HL-60 (cell line): Measurements from ENCODE around the gene TTC9C.
"Not testable (repeated sequence)": the region's sequence is repeated elsewhere in the genome, so short reads cannot be mapped to it uniquely, and the experiment has no call there.

ENCODE experiments used
- DNase-seq, 2 experiments: peaks; one replicate each; pipeline ENCODE4 v3.0.0-alpha.2; 2010 to 2020; ENCODE audit warnings: low read depth in 1 of 2, low spot score in 1 of 2
- H3K27ac ChIP-seq: fragments of 250-450 bp; sonication (Bioruptor Pico); replicated peaks from 2 replicates; pipeline ENCODE4 v1.5.1; 2020; ENCODE audit warnings: mild to moderate bottlenecking, moderate library complexity
- H3K27me3 ChIP-seq: fragments of 250-450 bp; sonication (Bioruptor Pico); 2 replicates; pipeline ENCODE4 v1.5.1; 2021; ENCODE audit warnings: mild to moderate bottlenecking, moderate library complexity; ENCODE audit not compliant: insufficient read depth, poor library complexity, severe bottlenecking
- H3K4me3 ChIP-seq: replicated peaks from 2 replicates; pipeline ENCODE4 v1.5.1; 2011; ENCODE audit warnings: mild to moderate bottlenecking, control low read depth, low read length; ENCODE audit not compliant: insufficient read depth
- GABPA ChIP-seq: IDR thresholded peaks from 2 replicates; pipeline ENCODE4 v1.6.1; 2012; ENCODE audit warnings: low read depth
- POLR2AphosphoS5 ChIP-seq: IDR thresholded peaks from 2 replicates; pipeline ENCODE4 v1.6.1; 2012; ENCODE audit warnings: low read depth
- SPI1 ChIP-seq: IDR thresholded peaks from 2 replicates; pipeline ENCODE4 v1.6.1; 2012; ENCODE audit warnings: low read depth, mild to moderate bottlenecking, borderline replicate concordance
- TF ChIP-seq, protein P1 (sequence below): IDR thresholded peaks from 2 replicates; pipeline ENCODE4 v1.6.1; 2012; ENCODE audit warnings: low read depth; ENCODE audit not compliant: insufficient replicate concordance
- TF ChIP-seq, protein P2 (sequence below): IDR thresholded peaks from one replicate; pipeline ENCODE4 v1.5.1; 2011; ENCODE audit warnings: low read length, control low read depth, inconsistent platforms; ENCODE audit not compliant: insufficient read depth

The TTC9C gene

DNA sequence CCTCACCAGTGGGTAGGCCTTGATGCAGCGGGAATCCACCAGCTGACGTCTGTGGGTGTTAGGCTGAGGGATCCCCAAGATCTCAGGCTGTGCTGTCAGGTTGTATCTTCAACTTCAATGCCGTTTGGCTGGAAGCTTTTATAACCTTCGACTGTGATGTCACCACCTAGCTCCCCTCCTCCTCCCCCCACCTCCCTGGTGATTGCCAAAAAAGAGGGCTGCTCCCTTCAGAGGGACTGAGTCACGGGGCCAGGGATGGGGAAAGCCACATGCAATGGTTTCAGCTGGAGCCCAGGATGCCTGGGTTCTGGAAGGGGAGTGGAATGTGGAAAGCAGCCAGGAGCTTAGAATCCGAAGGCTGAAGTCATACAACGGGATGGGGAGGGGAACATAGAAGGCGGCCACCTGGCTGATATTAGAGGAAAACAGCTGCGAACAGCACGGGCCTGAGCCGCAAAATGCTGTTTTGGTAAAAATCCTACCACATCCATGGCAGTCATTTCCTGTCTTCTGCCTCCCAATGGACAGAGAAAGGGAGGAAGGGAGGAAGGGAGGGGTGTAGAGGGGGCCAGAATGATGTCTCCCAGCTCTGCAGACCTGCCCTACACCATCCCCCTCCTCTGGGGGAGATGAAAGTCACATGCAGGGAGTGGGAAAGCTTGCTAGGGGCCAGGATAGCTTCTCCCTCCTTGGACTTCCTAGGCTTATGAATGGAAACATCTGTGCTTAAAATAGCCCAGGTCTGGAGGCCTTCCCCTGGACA lies 38.7 kb upstream of the TTC9C start, which contains the start of gene LRRN4CL:
TSS of gene LRRN4CL (minus strand) at position 110 of the 763 bp plus-strand sequence. CDS start 1,022 bp downstream, outside the sequence.
- DNase-seq, result no peak
- no peak within 1 kb of the TSS for H3K4me3 ChIP-seq
- TF ChIP-seq, protein P1, sequence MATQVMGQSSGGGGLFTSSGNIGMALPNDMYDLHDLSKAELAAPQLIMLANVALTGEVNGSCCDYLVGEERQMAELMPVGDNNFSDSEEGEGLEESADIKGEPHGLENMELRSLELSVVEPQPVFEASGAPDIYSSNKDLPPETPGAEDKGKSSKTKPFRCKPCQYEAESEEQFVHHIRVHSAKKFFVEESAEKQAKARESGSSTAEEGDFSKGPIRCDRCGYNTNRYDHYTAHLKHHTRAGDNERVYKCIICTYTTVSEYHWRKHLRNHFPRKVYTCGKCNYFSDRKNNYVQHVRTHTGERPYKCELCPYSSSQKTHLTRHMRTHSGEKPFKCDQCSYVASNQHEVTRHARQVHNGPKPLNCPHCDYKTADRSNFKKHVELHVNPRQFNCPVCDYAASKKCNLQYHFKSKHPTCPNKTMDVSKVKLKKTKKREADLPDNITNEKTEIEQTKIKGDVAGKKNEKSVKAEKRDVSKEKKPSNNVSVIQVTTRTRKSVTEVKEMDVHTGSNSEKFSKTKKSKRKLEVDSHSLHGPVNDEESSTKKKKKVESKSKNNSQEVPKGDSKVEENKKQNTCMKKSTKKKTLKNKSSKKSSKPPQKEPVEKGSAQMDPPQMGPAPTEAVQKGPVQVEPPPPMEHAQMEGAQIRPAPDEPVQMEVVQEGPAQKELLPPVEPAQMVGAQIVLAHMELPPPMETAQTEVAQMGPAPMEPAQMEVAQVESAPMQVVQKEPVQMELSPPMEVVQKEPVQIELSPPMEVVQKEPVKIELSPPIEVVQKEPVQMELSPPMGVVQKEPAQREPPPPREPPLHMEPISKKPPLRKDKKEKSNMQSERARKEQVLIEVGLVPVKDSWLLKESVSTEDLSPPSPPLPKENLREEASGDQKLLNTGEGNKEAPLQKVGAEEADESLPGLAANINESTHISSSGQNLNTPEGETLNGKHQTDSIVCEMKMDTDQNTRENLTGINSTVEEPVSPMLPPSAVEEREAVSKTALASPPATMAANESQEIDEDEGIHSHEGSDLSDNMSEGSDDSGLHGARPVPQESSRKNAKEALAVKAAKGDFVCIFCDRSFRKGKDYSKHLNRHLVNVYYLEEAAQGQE, result no peak
- TF ChIP-seq SPI1 (no peak), POLR2AphosphoS5 (no peak), GABPA (no peak)
- TF ChIP-seq, protein P2, sequence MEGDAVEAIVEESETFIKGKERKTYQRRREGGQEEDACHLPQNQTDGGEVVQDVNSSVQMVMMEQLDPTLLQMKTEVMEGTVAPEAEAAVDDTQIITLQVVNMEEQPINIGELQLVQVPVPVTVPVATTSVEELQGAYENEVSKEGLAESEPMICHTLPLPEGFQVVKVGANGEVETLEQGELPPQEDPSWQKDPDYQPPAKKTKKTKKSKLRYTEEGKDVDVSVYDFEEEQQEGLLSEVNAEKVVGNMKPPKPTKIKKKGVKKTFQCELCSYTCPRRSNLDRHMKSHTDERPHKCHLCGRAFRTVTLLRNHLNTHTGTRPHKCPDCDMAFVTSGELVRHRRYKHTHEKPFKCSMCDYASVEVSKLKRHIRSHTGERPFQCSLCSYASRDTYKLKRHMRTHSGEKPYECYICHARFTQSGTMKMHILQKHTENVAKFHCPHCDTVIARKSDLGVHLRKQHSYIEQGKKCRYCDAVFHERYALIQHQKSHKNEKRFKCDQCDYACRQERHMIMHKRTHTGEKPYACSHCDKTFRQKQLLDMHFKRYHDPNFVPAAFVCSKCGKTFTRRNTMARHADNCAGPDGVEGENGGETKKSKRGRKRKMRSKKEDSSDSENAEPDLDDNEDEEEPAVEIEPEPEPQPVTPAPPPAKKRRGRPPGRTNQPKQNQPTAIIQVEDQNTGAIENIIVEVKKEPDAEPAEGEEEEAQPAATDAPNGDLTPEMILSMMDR, result no peak
- no peaks in the 10 kb centered on the region for H3K27me3 ChIP-seq
- no peak within 1 kb of the TSS for H3K27ac ChIP-seq

DNA sequence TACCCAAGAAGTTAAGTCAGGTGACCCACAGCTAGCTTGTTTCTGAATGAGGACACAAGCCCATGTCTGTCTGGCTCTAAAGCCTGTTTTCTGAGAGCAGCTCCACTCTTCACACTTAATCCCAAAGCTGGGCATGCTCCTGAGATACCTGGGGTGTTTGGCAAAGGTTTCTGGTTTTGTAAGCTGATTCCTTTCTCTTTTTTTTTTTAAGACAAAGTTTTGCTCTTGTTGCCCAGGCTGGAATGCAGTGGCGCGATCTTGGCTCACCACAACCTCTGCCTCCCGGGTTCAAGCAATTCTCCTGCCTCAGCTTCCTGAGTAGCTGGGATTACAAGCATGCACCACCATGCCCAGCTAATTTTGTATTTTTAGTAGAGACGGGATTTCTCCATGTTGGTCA lies 34.7 kb upstream of the TTC9C start:
- H3K27ac ChIP-seq, H3K27me3 ChIP-seq, DNase-seq, H3K4me3 ChIP-seq: not testable (repeated sequence)

DNA sequence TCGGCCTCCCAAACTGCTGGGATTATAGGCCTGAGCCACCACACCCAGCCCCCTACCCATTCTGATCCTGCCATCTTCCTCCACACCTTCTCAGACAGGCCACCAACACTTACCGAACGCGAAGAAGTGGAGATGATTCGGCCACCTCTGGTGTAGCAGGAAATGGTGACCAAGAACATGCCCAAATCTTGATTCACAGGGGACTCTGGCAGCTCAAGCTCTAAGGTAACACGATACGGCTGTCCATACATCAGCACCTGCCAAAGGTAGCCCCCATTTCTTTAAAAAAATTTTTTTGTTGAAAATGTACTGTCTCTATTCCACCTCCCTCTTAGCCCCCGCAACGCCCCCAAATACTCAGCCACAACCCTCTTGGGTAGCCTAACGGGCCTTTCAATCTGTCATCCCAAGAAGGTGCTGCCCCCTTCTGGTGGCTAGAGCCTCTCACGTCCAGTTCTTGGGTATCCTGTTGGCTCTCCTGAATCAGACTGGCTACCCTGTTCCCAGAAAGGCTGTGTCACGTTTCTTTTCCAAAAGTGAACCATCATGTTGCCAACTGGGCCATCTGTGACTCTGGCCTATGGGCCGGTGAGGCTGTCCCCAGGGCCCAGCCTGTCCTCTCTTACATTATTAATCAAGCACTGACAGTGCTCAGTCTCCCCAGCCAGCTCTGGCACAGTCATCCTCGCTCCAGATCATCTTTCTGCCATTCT lies 33.7 kb upstream of the TTC9C start:
- Histone ChIP-seq H3K4me3 (no peak overlapping the region), H3K27me3 (no peaks in the 10 kb centered on the region), H3K27ac (no peak overlapping the region)
- TF ChIP-seq, protein P2, result peak; percentile 78
- no peak for TF ChIP-seq POLR2AphosphoS5
- DNase-seq, result peak in 1 of 2 experiments; percentile 77

DNA sequence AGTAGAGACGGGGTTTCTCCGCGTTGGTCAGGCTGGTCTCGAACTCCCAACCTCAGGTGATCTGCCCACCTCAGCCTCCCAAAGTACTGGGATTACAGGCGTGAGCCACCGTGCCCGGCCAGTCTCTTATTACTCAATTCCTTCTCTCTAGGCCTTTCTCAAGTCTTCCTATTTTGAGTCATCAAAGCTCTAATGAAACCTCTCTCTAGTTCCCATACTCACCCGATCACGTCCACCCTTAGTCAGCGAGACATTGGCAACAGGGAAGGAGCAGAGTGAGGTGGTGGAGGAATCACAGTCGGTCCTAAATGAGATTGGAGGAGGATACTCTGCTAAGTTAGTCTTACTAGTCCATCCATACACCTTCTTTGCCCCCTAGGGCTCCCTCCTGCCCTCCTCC lies 26.0 kb upstream of the TTC9C start:
- H3K27me3 ChIP-seq, result no peaks in the 10 kb centered on the region
- no peak overlapping the region for H3K4me3 ChIP-seq
- H3K27ac ChIP-seq, result no peak overlapping the region
- DNase-seq, result no peak
- TF ChIP-seq, protein P2, result no peak
- TF ChIP-seq POLR2AphosphoS5, result no peak
- no peak for TF ChIP-seq SPI1
- TF ChIP-seq, protein P1, result no peak
- no peak for TF ChIP-seq GABPA

DNA sequence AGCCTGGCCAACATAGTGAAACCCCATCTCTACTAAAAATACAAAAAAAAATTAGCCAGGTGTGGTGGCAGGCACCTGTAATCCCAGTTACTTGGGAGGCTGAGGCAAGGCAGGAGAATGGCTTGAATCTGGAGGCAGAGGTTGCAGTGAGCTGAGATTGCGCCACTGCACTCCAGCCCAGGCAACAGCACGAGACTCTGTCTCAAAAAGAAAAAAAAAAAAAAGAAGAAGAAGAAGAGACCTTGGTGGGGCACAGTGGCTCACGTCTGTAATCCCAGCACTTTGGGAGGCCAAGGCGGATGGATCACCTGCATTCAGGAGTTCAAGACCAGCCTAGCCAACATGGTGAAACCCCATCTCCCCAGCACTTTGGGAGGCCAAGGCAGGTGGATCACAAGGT lies 24.4 kb upstream of the TTC9C start:
- DNase-seq, result peak in 1 of 2 experiments; percentile 49
- not testable (repeated sequence) for H3K27me3 ChIP-seq, H3K4me3 ChIP-seq, H3K27ac ChIP-seq
